ENCODE measurements around the gene TSPEAR.

DNA sequence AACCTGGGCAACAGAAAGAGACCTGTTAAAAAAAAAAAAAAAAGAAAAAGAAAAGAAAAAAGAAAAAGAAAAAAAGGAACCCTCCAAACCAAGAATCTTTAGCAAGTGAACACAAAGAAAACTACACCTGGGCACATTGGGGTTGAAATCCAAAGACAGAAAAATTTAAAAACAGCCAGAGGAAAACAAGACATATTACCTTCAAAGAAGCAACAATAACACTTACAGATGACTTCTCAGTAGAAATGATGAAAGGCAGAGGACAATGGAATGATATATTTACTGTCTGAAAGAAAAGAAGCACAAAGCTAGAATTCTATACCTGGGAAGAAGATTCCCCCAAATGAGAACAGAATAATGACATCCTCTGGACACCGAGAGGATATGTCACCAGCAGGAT lies 168.7 kb downstream of the TSPEAR start:
- TF ChIP-seq CTCF (conservative IDR thresholded peaks at IDR 0.05 in 1 of 2, IDR thresholded peaks at IDR 0.05 in 1 of 2; ENCODE audit: low read depth in 1 of 2, low read length in 2 of 2) = no peak
- no peak for TF ChIP-seq EZH2 (IDR thresholded peaks at IDR 0.05; ENCODE audit: low read length, missing control alignments)

Data from fibroblast of lung (primary cell).